ENCODE results near the gene TMEM141.

GRCh38 chr9:136825295-136826187, 34.4 kb downstream of the TMEM141 start:
- TF ChIP-seq CTCF (IDR thresholded peaks at IDR 0.05) = no peak
- no peak for TF ChIP-seq POLR2A (IDR thresholded peaks at IDR 0.05)
